Stimulated activated CD8-positive, alpha-beta memory T cell treated with anti-CD3 and anti-CD28 coated beads, Interleukin-12 subunit alpha, Interleukin-12 subunit beta, amount 100 ng/mL, for 24 hours (primary cell): ENCODE data around the gene RASL12.
"Not testable (repeated sequence)": the region's sequence is repeated elsewhere in the genome, so short reads cannot be mapped to it uniquely, and the experiment has no call there.

Source experiments
- DNase-seq: peaks from one replicate; pipeline ENCODE4 v3.0.0-alpha.2; 2020; ENCODE audit errors: extremely low read depth

The RASL12 gene, protein sequence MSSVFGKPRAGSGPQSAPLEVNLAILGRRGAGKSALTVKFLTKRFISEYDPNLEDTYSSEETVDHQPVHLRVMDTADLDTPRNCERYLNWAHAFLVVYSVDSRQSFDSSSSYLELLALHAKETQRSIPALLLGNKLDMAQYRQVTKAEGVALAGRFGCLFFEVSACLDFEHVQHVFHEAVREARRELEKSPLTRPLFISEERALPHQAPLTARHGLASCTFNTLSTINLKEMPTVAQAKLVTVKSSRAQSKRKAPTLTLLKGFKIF

GRCh38 chr15:65067645-65068402 is at the start of gene RASL12:
RASL12 (minus strand) TSS chr15:65067991; CDS start chr15:65067835, 156 bp downstream.
- DNase-seq, result no peak

DNA sequence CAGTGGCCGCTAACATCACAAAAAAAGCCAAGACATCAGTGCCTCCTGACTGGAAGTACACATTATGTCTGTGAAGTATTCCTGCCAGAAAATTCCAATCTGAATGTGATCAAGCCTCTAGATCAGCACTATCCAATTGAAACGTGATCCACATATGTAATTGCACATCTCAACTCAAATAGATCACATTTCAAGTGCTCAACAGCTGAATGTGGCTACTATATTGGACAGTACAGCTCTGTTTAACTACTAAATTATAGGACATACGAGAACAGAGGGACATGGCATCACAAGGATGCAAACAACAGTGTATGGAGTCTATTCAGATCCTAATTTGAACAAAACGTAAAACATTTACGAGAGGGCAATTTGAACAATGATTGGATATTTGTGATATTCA is 47.8 kb upstream of the RASL12 start:
- no peak for DNase-seq

- no peak for DNase-seq
These were observed 47.3 kb upstream of the RASL12 start, which contains the start of gene UBAP1L for GRCh38 chr15:65115086-65115485. UBAP1L (minus strand) TSS chr15:65115200; CDS start chr15:65106215, 8,985 bp downstream.

DNA sequence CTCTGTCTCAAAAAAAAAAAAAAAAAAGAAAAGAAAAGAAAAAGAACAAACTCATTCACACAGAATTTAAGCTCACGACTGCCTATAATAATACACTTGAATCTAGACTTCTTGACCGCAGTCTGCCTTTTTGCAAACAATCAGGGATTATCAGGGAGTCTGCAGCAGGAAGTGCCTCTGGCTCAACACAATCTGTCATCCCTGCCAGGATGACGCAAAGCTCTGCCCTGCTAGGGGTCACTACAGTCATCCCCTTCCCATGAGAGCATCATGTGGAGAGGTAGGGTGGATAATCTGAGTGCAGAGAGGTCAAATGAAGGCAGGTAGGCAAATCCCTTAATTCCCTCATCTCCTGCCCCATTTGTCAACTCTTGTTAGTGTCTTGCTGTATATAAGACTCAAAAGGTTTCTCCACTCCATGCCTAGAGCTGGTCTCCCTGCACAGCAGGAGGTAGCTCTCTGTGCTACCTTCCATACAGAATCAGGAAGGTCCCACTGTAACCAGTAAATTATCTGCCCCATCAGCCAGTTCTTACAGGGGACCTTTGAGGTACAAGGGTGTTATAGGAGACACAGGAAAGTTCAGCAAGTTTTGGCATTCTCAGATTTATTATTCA is 43.0 kb upstream of the RASL12 start:
- DNase-seq, result no peak

GRCh38 chr15:65106011-65106590 is 38.3 kb upstream of the RASL12 start:
- DNase-seq, result no peak

DNA sequence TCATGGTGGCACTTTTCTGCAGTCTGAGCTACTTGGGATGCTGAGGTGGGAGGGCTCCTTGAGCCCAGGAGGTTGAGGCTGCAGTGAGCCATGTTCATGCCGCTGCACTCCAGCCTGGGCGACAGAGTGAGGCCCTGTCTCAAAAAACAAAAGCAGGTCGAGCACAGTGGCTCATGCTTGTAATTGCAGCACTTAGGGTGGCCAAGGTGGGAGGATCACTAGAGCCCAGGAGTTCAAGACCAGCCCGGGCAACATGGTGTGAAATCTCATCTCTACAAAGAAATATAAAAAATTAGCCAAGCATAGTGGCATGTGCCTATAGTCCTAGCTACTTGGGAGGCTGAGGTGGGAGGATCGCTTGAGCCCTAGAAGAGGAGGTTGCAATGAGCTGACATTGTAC is 37.2 kb upstream of the RASL12 start:
- DNase-seq, result no peak

DNA sequence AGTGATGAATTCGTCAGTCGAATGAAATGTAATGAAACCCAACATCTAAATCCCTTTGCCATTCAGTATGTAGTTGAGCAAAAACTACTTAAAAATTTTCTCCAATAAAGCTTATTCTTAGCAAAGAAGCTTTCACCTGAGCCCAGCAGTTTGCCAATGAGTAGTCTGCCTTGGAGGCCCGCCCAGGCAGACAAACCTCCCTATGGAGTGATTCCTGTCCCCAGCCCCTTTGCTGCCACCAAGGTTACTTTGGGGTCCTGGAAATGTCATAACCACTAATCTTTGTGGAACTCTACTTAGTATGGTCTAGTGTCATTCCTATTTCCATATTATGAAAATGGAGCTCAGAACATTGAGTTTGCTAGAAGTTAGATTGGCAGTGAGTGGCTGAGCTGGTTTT is 35.1 kb upstream of the RASL12 start:
- DNase-seq, result no peak

DNA sequence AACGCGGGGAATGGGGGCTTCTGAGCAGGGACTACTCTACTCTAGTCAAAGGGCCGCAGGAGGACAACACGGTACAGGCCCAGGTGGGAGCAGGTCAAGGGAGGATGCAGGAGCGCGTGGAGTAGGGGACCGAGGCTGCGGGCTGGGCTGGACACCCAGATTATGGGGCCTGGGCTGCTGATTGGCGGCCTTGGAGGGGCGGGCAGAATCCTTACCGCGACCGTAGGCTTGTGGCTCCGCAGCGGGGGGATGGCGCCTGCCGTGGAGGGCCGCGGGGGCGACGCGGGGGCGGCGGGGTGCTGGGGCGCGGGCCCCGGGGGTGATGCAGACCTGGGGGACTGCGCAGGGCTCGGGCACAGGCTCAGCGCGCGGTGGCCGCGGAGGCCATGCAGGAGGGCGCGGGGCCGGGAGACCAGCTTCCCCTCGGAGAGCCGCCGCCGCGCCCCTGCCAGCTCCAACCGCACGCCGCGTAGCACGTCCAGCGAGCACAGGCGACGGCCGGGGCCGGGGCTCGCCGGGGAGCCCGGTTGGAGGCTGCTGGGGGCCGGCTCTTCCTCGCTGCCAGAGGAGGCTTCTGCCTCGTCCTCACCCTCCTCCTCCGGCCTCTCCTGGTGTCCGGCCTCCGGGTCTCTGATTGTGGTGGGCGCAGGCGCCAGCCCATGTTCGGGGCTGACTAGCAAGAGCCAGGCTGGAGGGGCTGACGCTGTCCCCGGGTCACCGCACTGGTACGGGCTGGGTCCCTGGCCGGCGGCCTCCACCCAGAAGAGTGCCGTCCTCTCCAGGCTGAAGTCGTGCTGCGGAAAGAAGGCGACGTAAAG is 34.3 kb upstream of the RASL12 start:
- DNase-seq, result no peak

DNA sequence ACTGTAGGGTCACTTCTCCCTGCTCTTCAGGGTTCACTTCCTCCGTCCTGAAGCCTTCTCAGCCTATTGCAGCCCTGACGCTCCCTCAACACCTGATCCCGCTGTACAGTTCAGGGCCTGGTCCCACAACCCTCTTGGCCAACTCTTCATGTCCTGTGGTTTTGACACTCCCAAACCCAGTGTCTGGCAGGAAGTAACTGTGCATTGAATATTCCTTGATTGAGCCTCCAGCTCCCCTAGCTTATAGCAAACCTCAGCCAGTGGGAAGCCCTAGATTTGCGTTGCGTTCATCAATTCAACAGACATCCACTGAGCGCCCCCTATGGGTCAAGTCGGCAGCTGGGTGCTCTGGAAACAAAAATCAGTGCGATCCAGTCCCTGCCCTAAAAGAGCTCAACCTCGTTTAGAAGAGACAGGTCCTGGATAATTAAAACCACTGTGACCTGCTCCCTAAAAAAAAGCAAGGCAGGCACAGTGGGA is 33.7 kb upstream of the RASL12 start:
- peak; percentile 7 for DNase-seq

DNA sequence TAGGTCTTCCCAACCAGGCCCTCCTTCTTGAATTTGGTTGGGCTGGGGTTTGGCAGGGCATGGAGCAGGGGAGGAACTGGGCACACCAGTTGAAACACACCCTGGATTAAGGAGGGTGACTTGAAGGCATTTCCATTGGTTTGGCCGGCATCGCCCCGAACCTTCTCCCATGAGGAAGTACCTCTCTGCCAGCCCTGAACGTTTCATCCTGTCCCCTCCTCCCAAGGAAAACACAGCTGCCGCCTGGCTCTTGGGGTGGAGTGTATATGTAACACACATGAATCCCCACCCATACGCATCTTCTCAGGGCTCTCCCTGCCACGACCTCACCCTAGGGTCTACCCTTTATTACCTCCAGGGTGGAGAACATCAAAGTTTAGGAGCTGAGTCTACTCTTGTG is 32.7 kb upstream of the RASL12 start:
- no peak for DNase-seq

DNA sequence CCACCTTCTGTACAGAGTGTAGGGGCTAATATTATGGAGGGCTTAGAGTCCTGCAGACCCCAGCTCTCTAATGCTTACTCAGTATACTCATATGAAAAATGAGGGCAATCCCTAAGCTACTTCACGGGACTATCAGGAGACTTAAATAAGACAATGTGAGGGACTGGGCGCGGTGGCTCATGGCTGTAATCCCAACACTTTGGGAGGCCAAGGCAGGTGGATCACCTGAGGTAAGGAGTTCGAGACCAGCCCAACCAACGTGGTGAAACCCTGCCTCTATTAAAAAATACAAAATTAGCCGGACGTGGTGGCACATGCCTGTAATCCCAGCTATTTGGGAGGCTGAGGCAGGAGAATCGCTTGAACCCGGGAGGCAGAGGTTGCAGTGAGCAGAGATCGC is 32.0 kb upstream of the RASL12 start:
- not testable (repeated sequence) for DNase-seq

DNA sequence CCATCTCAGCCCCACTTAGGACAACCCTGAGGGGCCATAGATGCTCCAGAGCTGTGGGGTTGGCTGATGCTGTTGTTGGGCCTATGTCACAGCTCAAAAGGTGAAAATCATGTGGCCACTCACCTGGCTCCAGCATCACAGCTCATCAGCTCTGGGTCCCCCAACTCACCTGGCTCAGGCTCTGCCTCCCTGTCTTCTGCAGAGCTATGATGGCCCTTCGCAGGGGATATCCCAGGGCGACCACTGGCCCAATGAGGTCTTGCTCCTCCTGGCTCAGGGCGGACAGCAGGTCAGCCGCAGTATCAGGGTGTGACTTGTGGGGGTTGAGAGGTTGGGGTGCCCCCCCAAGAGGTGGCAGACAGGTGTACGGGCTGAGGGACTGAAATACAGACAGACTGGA is 31.5 kb upstream of the RASL12 start:
- no peak for DNase-seq

DNA sequence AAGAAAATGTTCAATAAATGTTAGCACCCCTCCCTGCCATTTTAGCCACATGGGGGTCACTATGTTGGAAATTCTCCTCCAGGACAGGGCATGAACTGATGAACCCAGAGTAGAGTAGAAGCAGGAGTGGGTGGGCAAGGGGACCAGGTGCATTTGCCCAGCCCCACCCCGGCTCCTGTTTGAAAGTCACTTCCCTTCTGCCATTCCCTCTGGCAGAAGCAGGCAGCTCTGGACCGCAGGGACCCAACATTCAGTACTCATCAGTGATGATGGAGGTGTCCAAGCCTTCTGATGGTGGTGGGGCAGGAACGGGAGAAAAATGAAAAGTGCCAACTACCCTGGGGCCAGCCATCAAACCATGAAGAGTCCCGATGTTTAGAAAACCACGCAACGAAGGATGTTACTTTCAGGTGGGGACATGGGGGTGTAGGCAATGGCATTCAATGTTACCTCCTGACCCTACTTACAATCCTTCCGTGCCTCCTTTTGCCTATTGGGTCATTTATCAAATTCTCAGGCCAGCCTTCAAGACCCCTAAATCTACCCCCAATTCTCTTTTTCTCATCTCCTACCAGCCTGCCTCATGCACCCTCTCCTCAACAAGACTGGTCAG is 30.0 kb upstream of the RASL12 start:
- DNase-seq, result no peak

DNA sequence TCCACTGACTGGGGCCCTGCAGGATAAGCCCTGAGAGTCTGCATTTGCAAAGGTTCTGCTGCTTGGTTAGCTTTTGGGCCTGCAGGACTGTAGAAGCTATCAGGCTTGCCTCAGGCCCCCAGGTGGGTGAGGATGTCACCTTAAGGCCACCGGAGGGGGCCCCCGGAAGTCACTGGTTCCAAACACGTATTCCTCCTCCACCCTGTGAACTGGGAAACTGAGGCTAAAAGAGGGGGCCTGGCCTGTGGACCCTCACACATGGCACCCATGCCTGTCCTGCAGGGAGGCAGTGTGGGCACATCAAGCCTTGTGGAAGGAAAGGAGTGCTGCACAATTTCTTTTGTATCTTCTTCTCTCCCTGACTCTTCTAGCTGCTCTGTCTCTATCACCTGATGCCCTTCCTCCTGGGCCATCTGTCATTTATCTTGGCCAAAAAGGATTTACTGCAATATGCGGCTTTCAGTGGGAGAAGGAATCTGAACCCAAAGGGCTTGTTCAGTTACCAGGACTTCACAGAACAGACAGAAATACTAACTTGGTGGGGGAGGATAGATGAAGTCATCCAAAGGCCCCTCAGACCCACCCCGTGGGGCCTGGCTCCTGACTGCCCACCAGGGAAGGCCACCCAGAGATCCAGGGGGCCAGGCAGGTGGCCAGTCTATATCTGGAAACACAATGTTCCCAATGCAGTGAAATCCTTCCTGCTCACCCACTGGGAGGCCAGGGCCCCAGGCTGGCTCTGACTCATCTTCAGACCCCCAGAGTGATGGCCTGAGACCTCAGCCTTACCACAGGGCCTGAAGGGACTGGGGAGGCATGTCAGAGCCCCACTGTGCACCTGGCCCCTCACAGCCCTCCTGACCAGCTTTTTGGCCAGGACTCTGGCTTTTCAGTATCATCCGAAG is 28.9 kb upstream of the RASL12 start:
- no peak for DNase-seq

- no peak for DNase-seq
These were observed 27.9 kb upstream of the RASL12 start for GRCh38 chr15:65095747-65096104.

DNA sequence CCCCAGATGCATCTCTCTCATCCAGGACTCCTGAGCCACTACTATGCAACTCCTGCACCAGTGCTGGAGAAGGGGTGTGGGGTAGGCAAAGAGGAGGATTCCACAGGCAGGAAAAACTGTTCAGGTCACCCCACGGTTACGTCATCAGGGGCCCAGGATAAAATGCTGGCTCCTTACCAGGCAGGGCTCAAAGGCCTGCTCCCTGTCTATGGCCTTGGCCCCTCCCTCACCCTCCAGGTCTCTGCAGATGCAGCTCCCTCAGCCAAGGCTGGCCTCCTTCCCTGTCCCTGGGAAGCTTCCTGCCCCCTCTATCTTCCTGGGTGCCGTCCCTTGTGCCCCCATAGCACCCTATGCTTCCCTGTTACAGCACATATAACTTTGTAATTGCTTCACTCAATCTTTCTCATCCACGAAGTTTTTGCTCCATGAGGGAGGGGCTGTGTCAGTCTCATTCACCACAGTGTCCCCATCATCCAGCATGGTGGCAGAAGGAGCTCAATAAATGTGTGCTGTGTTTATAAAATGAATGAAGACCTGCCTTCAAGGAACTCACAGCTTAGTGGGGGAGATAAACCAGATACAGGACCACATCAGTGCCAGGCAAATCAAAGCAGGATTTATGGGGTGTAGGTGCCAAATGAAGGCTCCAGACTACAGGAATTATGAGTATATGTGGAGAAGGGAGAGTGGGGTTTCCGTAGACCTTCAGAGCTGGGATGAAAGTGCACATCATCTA is 27.4 kb upstream of the RASL12 start:
- no peak for DNase-seq

DNA sequence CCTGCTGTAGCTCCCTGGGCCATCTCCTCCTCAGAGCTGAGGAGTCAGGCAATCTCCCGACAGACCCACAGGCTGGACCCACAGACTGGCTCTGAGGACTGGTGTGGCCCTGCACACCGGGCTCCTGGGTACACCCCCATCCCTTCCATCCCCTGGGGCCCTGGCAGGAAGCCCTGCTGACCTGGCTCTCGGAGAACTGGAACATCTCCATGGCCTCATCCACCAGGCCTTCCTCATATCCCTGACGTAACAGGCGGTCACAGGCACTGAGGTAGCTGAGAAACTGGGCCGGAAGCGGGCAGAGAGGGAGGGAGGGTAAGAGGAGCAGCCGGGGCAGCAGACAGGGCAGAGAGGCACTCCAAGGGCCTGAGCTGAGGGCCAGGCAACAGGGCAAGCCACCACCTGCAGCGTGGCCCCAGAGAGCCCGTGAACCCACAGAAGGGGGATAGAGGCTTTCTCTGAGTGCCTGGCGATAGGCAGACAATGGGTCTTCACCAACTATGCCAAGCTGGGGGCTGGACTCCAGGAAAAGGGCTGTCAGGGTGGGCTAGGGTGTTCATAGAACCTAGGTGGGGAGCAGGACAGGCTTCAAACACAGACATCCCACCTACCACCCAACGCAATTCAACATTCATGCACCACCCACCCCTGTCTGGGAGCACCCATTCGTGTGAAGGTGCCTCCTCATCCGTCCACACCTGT is 26.7 kb upstream of the RASL12 start:
- DNase-seq, result no peak

DNA sequence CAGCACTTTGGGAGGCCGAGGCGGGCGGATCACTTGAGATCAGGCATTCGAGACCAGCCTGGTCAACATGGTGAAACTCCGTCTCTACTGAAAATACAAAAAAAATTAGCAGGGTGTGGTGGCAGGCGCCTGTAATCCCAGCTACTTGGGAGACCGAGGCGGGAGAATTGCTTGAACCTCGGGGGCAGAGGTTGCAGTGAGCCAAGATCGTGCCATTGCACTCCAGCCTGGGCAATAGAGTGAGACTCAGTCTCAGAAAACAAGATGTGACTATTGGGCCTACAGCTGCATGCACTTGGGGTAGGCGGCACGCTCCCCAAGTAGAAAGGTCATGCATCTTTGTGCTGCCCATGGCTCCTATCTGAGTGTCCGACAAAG is 26.0 kb upstream of the RASL12 start:
- not testable (repeated sequence) for DNase-seq
